Loucy (cell line): ENCODE data around the gene ANKRD13D.
"Not testable (repeated sequence)": the region's sequence is repeated elsewhere in the genome, so short reads cannot be mapped to it uniquely, and the experiment has no call there.

Source experiments
- H2AFZ ChIP-seq: fragments of 200-600 bp; sonication (generic); 2 replicates; pipeline ENCODE4 v1.6.0; 2016; ENCODE audit warnings: antibody characterized with exemption, mild to moderate bottlenecking, low read length, moderate library complexity
- H3F3A ChIP-seq: fragments of 200-600 bp; 2 replicates; pipeline ENCODE4 v1.6.0; 2016; ENCODE audit warnings: antibody characterized with exemption, low read depth, mild to moderate bottlenecking
- H3K27me3 ChIP-seq: fragments of 200-600 bp; sonication (generic); 2 replicates; pipeline ENCODE4 v1.6.1; 2014; ENCODE audit warnings: low read length, mild to moderate bottlenecking; ENCODE audit not compliant: insufficient read depth, poor library complexity, severe bottlenecking
- H3K36me3 ChIP-seq: fragments of 200-600 bp; sonication (generic); 2 replicates; pipeline ENCODE4 v1.6.1; 2016; ENCODE audit warnings: low read length; ENCODE audit not compliant: insufficient read depth
- H3K4me1 ChIP-seq: fragments of 200-600 bp; sonication (generic); 2 replicates; pipeline ENCODE4 v1.5.1; 2014; ENCODE audit warnings: low read length, mild to moderate bottlenecking; ENCODE audit not compliant: insufficient read depth, poor library complexity, severe bottlenecking
- H3K4me2 ChIP-seq: fragments of 200-600 bp; sonication (generic); 2 replicates; pipeline ENCODE4 v1.6.0; 2014; ENCODE audit warnings: antibody characterized with exemption, low read length, low read depth, mild to moderate bottlenecking; ENCODE audit not compliant: poor library complexity, severe bottlenecking
- H3K4me3 ChIP-seq: fragments of 200-600 bp; sonication (generic); 2 replicates; pipeline ENCODE4 v1.5.1; 2014; ENCODE audit warnings: low read length, mild to moderate bottlenecking, mixed read lengths; ENCODE audit not compliant: poor library complexity, severe bottlenecking
- H3K79me2 ChIP-seq: fragments of 200-600 bp; sonication (generic); 2 replicates; pipeline ENCODE4 v1.6.1; 2014; ENCODE audit warnings: low read length; ENCODE audit not compliant: insufficient read depth
- H3K9ac ChIP-seq: fragments of 200-600 bp; sonication (generic); 2 replicates; pipeline ENCODE4 v1.6.0; 2014; ENCODE audit warnings: mild to moderate bottlenecking, low read depth, low read length, moderate library complexity; ENCODE audit not compliant: poor library complexity, severe bottlenecking
- H3K9me2 ChIP-seq: fragments of 200-600 bp; sonication (generic); replicated peaks from 2 replicates; pipeline ENCODE4 v1.6.1; 2016; ENCODE audit warnings: low read depth, low read length, mixed read lengths
- H3K9me3 ChIP-seq: fragments of 200-600 bp; sonication (generic); 2 replicates; pipeline ENCODE4 v1.6.1; 2014; ENCODE audit warnings: mild to moderate bottlenecking, antibody characterized with exemption, low read length, low read depth; ENCODE audit not compliant: insufficient read depth
- H4K20me1 ChIP-seq: fragments of 200-600 bp; sonication (generic); 2 replicates; pipeline ENCODE4 v1.6.0; 2014; ENCODE audit warnings: antibody characterized with exemption, low read length, mild to moderate bottlenecking; ENCODE audit not compliant: insufficient read depth, poor library complexity, severe bottlenecking
- EZH2phosphoT487 ChIP-seq: fragments of 200-600 bp; IDR thresholded peaks from 2 replicates; pipeline ENCODE4 v1.6.1; 2018; ENCODE audit warnings: antibody characterized with exemption, mild to moderate bottlenecking, moderate library complexity, borderline replicate concordance
- TF ChIP-seq, protein P1 (sequence below): fragments of 200-600 bp; sonication (generic); conservative IDR thresholded peaks from 2 replicates; pipeline ENCODE4 v1.5.1; 2014; ENCODE audit warnings: mild to moderate bottlenecking, antibody characterized with exemption, low read length

ANKRD13D gene

DNA sequence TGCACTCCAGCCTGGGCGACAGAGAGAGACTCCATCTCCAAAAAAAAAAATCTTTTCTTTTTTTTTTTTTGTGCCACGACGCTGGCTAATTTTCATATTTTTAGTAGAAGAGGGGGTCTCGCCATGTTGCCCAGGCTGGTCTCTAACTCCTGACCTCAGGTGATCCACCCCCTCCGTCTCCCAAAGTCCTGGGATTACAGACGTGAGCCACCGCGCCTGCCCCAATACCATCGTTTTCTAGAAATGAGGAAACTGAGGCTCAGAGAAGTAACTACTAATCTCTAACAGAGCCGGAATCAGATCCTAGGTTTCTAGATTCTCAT lies 27.7 kb downstream of the ANKRD13D start:
- no peaks in the 10 kb centered on the region for H4K20me1 ChIP-seq
- peaks cover 20% of the 10 kb centered on the region for H3K4me1 ChIP-seq
- H3K9me2 ChIP-seq, result no peaks in the 10 kb centered on the region
- no peaks in the 10 kb centered on the region for H3K36me3 ChIP-seq
- TF ChIP-seq, protein P1, sequence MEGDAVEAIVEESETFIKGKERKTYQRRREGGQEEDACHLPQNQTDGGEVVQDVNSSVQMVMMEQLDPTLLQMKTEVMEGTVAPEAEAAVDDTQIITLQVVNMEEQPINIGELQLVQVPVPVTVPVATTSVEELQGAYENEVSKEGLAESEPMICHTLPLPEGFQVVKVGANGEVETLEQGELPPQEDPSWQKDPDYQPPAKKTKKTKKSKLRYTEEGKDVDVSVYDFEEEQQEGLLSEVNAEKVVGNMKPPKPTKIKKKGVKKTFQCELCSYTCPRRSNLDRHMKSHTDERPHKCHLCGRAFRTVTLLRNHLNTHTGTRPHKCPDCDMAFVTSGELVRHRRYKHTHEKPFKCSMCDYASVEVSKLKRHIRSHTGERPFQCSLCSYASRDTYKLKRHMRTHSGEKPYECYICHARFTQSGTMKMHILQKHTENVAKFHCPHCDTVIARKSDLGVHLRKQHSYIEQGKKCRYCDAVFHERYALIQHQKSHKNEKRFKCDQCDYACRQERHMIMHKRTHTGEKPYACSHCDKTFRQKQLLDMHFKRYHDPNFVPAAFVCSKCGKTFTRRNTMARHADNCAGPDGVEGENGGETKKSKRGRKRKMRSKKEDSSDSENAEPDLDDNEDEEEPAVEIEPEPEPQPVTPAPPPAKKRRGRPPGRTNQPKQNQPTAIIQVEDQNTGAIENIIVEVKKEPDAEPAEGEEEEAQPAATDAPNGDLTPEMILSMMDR, result no peak
- TF ChIP-seq EZH2phosphoT487, result no peak
- peak overlapping the region; percentile 93 for H3K4me3 ChIP-seq
- peak overlapping the region; percentile 89 for H3K4me2 ChIP-seq
- H3K9ac ChIP-seq, result peak overlapping the region; percentile 88
- H3F3A ChIP-seq, result no peaks in the 10 kb centered on the region
- H3K27me3 ChIP-seq, result no peaks in the 10 kb centered on the region
- H3K79me2 ChIP-seq, result no peaks in the 10 kb centered on the region
- H3K9me3 ChIP-seq, result no peaks in the 10 kb centered on the region
- H2AFZ ChIP-seq, result peak overlapping the region; percentile 96

- peak overlapping the region; percentile 93 for H3K4me3 ChIP-seq
- no peaks in the 10 kb centered on the region for H4K20me1 ChIP-seq
- no peaks in the 10 kb centered on the region for H3K9me2 ChIP-seq
- H3K4me2 ChIP-seq, result peak overlapping the region; percentile 89
- peak overlapping the region; percentile 96 for H2AFZ ChIP-seq
- no peaks in the 10 kb centered on the region for H3K9me3 ChIP-seq
- no peaks in the 10 kb centered on the region for H3K79me2 ChIP-seq
- TF ChIP-seq, protein P1, result peak; percentile 86
- TF ChIP-seq EZH2phosphoT487, result no peak
- H3F3A ChIP-seq, result no peaks in the 10 kb centered on the region
- H3K27me3 ChIP-seq, result no peaks in the 10 kb centered on the region
- peaks cover 18% of the 10 kb centered on the region for H3K4me1 ChIP-seq
- H3K36me3 ChIP-seq, result no peaks in the 10 kb centered on the region
- H3K9ac ChIP-seq, result peak overlapping the region; percentile 88
Observed at GRCh38 chr11:67317205-67317887, 28.2 kb downstream of the ANKRD13D start.

- peak overlapping the region; percentile 68 for H2AFZ ChIP-seq
- peak overlapping the region; percentile 89 for H3K4me2 ChIP-seq
- no peak for TF ChIP-seq EZH2phosphoT487
- TF ChIP-seq, protein P1, result no peak
- H3K4me3 ChIP-seq, result peak overlapping the region; percentile 93
- H4K20me1 ChIP-seq, result no peaks in the 10 kb centered on the region
- no peaks in the 10 kb centered on the region for H3K9me2 ChIP-seq
- no peaks in the 10 kb centered on the region for H3F3A ChIP-seq
- peaks cover 11% of the 10 kb centered on the region for H3K4me1 ChIP-seq
- H3K79me2 ChIP-seq, result no peaks in the 10 kb centered on the region
- no peaks in the 10 kb centered on the region for H3K27me3 ChIP-seq
- no peaks in the 10 kb centered on the region for H3K9me3 ChIP-seq
- peak overlapping the region; percentile 38 for H3K9ac ChIP-seq
- H3K36me3 ChIP-seq, result no peaks in the 10 kb centered on the region
Observed at GRCh38 chr11:67317888-67318555, 28.9 kb downstream of the ANKRD13D start.

DNA sequence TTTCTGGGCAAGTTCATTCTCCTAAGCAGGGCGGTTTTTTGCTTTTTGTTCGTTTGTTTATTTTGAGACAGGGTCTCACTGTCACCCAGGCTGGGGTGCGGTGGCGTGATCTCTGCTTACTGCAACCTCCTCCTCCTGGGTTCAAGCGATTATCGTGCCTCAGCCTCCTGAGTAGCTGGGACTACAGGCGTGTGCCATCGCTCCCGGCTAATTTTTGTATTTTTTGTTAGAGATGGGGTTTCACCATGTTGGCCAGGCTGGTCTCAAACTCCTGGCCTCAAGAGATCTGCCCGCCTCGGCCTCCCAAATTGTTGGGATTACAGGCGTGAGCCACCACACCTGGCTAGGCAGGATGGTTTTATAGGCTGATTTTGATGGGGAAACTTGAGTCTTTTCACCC lies 29.8 kb downstream of the ANKRD13D start:
- H3K4me2 ChIP-seq, H3K4me1 ChIP-seq, H4K20me1 ChIP-seq, H3K9ac ChIP-seq, H3K9me3 ChIP-seq, H2AFZ ChIP-seq, H3K36me3 ChIP-seq, H3K9me2 ChIP-seq, H3K79me2 ChIP-seq, H3K27me3 ChIP-seq, H3K4me3 ChIP-seq, H3F3A ChIP-seq: not testable (repeated sequence)
